Natural killer cell (primary cell): Measurements from ENCODE around the gene C12orf76. TPM values are rescaled to one million over a fixed set of nuclear protein-coding genes. Genes with fewer than 3 reads are reported as not detected.
"Not testable (repeated sequence)": the region's sequence is repeated elsewhere in the genome, so short reads cannot be mapped to it uniquely, and the experiment has no call there.

Source experiments
- ATAC-seq, 3 donors: fragments of 150-1000 bp in 2 of 3; fragments of 200-7000 bp in 1 of 3; cut with Tn5 transposase; 1 replicate in 1 of 3; 2 replicates in 2 of 3; pipeline ENCODE4 v1.10.0; 2021; ENCODE audit warnings: mild to moderate bottlenecking in 2 of 3, moderate library complexity in 2 of 3
- DNase-seq, 2 donors: peaks; one replicate each; pipeline versions ENCODE4 v3.0.0 to v3.0.0-alpha.2; 2013 to 2021; ENCODE audit warnings: mixed read lengths in 1 of 2
- H3K27ac ChIP-seq: one replicate; pipeline ENCODE4 v1.5.1; 2013; ENCODE audit warnings: mild to moderate bottlenecking, low read length
- H3K27me3 ChIP-seq: one replicate; pipeline ENCODE4 v1.6.1; 2013; ENCODE audit warnings: low read length; ENCODE audit not compliant: control insufficient read depth, insufficient read depth
- H3K36me3 ChIP-seq: one replicate; pipeline ENCODE4 v1.6.1; 2013; ENCODE audit warnings: low read length; ENCODE audit not compliant: control insufficient read depth, insufficient read depth
- H3K4me1 ChIP-seq: one replicate; pipeline ENCODE4 v1.6.1; 2013; ENCODE audit warnings: low read length; ENCODE audit not compliant: control insufficient read depth, insufficient read depth
- H3K4me3 ChIP-seq: one replicate; pipeline ENCODE4 v1.5.1; 2013; ENCODE audit warnings: low read length
- H3K9me3 ChIP-seq: one replicate; pipeline ENCODE4 v1.6.1; 2013; ENCODE audit warnings: low read length; ENCODE audit not compliant: control insufficient read depth, insufficient read depth
- H3K27ac Mint-ChIP-seq, 2 donors: one replicate each; pipeline ENCODE4 v1.8.0; 2022; ENCODE audit warnings: mild to moderate bottlenecking in 2 of 2, mixed read lengths in 2 of 2, moderate library complexity in 1 of 2
- H3K27me3 Mint-ChIP-seq, 2 donors: one replicate each; pipeline ENCODE4 v1.8.0; 2022; ENCODE audit warnings: low read depth in 2 of 2, mixed read lengths in 2 of 2
- H3K36me3 Mint-ChIP-seq: one replicate; pipeline ENCODE4 v1.8.0; 2022; ENCODE audit warnings: mixed read lengths
- H3K4me1 Mint-ChIP-seq, 2 donors: one replicate each; pipeline ENCODE4 v1.8.0; 2022; ENCODE audit warnings: mixed read lengths in 2 of 2
- H3K4me3 Mint-ChIP-seq: one replicate; pipeline ENCODE4 v1.8.0; 2022; ENCODE audit warnings: mild to moderate bottlenecking, moderate library complexity, mixed read lengths
- H3K9me3 Mint-ChIP-seq, 2 donors: one replicate each; pipeline ENCODE4 v1.8.0; 2022; ENCODE audit warnings: mixed read lengths in 2 of 2
- WGBS: methylation state at CpG from one replicate; pipeline ENCODE4 v1.1.7; 2013; ENCODE audit warnings: missing lambda C conversion rate; ENCODE audit not compliant: insufficient coverage; 5-methylcytosine and 5-hydroxymethylcytosine counted together
- intact Hi-C: fragments of 100-400 bp; cut with micrococcal nuclease; formaldehyde crosslinking; loops from one replicate; pipeline ENCODE4 v1.14.2; 2022
- total RNA-seq, 4 donors: library from RNA; stranded (reverse); fragments of 120-200 nt in 1 of 4; gene quantifications; one replicate each; pipeline versions ENCODE4 v1.2.3 to v1.2.4, GENCODE V29; 2013 to 2022
- TF ChIP-seq, protein P1 (sequence below): fragments of 200-600 bp; IDR thresholded peaks from one replicate; pipeline ENCODE4 v1.8.0; 2022; ENCODE audit warnings: antibody characterized with exemption

C12orf76 gene
- total RNA-seq, 3 donors from 2014 or later (not counting 1 experiment from before 2014, with no cell fraction given) = 9.9 to 12.1 (median 10.9) TPM

DNA sequence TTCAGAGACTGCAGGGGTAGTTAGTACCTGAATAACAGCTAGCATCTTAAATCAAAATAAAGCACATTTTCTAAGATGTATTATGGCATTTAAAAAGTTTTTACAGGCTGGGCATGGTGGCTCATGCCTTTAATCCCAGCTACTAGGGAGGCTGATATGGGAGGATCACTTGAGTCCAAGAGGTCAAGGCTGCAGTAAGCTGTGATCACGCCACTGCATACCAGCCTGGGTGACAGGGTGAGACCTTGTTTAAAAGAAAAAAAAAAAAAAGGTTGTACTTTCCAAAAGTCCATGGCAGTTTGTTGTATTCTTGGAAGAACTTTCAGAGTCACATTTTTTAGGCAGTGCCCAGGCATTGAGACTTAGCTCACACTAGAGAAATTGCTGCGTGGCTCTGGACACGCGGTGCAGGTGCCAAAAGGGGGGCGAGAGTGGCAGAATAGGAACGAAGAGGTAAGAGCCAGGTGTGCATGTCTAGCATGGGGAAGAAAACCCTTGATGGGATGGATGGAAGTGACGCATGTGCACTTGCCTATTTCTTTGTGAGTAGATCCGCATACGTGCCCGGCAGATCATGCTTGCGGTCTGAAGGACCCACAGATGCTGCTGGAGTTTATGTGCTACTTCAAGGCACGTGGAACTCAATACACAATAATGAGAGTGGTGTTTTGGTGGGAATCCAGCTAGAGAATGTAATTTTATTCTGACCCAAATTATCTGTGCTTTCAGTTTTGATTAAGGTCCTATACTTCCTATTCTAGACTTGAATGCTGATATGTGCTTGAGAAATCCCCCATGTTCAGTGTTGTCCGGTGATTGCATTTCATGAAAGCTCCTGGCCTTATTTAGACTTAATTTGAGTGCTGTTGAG lies 37.2 kb downstream of the C12orf76 start:
- Histone ChIP-seq H3K9me3 (no peaks in the 10 kb centered on the region), H3K27ac (peak overlapping the region; percentile 75), H3K27me3 (no peaks in the 10 kb centered on the region), H3K4me3 (peak overlapping the region; percentile 4), H3K4me1 (peaks cover 23% of the 10 kb centered on the region), H3K36me3 (peaks cover 9% of the 10 kb centered on the region)
- Mint-ChIP-seq H3K27ac (peak overlapping the region; percentile 15 to 58), H3K4me3 (no peak overlapping the region), H3K27me3 (no peaks in the 10 kb centered on the region), H3K36me3 (no peaks in the 10 kb centered on the region), H3K9me3 (no peaks in the 10 kb centered on the region), H3K4me1 (peaks cover 33 to 36% of the 10 kb centered on the region in 2 donors)
- DNase-seq (peak in 1 of 2 donors; percentile 53), ATAC-seq (peak in 1 of 3 donors; percentile 52)
- WGBS = 78% methylated on average over 13 of the region's 13 CpGs
- TF ChIP-seq, protein P1, sequence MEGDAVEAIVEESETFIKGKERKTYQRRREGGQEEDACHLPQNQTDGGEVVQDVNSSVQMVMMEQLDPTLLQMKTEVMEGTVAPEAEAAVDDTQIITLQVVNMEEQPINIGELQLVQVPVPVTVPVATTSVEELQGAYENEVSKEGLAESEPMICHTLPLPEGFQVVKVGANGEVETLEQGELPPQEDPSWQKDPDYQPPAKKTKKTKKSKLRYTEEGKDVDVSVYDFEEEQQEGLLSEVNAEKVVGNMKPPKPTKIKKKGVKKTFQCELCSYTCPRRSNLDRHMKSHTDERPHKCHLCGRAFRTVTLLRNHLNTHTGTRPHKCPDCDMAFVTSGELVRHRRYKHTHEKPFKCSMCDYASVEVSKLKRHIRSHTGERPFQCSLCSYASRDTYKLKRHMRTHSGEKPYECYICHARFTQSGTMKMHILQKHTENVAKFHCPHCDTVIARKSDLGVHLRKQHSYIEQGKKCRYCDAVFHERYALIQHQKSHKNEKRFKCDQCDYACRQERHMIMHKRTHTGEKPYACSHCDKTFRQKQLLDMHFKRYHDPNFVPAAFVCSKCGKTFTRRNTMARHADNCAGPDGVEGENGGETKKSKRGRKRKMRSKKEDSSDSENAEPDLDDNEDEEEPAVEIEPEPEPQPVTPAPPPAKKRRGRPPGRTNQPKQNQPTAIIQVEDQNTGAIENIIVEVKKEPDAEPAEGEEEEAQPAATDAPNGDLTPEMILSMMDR = no peak
- intact Hi-C loops = no loop called here

DNA sequence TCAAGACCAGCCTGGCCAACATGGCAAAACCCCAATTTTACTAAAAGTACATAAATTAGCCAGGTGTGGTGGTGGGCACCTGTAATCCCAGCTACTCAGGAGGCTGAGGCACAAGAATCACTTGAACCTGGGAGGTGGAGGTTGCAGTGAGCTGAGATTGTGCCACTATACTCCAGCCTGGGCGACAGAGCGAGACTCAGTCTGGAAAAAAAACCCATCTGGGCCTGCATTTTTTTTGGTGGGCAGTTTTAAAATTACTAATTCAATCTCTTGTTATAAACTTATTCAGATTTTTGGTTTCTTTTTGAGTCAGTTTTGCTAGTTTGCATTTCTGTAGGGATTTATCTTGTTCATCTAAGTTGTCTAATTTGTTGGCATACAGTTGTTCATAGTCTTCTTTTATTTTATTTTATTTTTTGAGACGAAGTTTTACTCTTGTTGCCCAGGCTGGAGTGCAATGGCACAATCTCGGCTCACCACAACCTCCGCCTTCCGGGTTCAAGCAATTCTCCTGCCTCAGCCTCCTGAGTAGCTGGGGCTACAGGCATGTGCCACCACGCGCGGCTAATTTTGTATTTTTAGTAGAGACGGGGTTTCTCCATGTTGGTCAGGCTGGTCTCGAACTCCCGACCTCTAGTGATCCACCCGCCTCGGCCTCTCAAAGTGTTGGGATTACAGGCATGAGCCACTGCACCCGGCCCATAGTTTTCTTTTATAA lies 39.5 kb downstream of the C12orf76 start:
- H3K27ac Mint-ChIP-seq, H3K9me3 ChIP-seq, DNase-seq, H3K27ac ChIP-seq, H3K4me3 Mint-ChIP-seq, H3K27me3 ChIP-seq, H3K27me3 Mint-ChIP-seq, H3K36me3 Mint-ChIP-seq, H3K4me3 ChIP-seq, intact Hi-C loops, H3K36me3 ChIP-seq, ATAC-seq, H3K9me3 Mint-ChIP-seq: not testable (repeated sequence)
- H3K4me1 ChIP-seq = peaks cover 31% of the 10 kb centered on the region
- peaks cover 35 to 39% of the 10 kb centered on the region in 2 donors for H3K4me1 Mint-ChIP-seq
- 84% methylated on average over 8 of the region's 15 CpGs for WGBS

DNA sequence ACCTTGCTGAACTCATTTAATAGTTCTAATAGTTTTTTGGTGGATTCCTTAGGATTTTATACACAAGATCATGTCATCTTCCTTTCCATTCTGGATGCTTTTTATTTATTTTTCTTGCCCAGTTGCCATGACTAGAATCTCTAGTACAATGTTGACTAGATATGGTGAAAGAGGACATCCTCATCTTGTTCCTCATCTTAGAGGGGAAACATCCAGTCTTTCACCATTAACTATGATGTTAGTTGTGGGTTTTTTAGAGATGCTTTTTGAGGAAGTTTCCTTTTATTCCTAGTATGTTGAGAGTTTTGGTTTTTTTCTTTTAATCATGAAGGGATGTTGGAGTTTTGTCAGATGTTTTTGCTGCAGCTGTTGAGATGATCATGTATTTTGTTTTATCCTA lies 40.4 kb downstream of the C12orf76 start:
- peak in 1 of 3 donors; percentile 60 for ATAC-seq
- Histone ChIP-seq H3K27me3 (no peaks in the 10 kb centered on the region), H3K36me3 (peaks cover 2% of the 10 kb centered on the region), H3K4me3 (no peak overlapping the region), H3K27ac (no peak overlapping the region), H3K9me3 (no peaks in the 10 kb centered on the region), H3K4me1 (peaks cover 37% of the 10 kb centered on the region)
- intact Hi-C loops = no loop called here
- no peaks in the 10 kb centered on the region for H3K9me3 Mint-ChIP-seq
- DNase-seq = no peak
- no peak overlapping the region for H3K4me3 Mint-ChIP-seq
- H3K27ac Mint-ChIP-seq = no peak overlapping the region
- TF ChIP-seq, protein P1 = no peak
- no peaks in the 10 kb centered on the region for H3K27me3 Mint-ChIP-seq
- H3K4me1 Mint-ChIP-seq = peaks cover 38 to 44% of the 10 kb centered on the region in 2 donors
- no peaks in the 10 kb centered on the region for H3K36me3 Mint-ChIP-seq

DNA sequence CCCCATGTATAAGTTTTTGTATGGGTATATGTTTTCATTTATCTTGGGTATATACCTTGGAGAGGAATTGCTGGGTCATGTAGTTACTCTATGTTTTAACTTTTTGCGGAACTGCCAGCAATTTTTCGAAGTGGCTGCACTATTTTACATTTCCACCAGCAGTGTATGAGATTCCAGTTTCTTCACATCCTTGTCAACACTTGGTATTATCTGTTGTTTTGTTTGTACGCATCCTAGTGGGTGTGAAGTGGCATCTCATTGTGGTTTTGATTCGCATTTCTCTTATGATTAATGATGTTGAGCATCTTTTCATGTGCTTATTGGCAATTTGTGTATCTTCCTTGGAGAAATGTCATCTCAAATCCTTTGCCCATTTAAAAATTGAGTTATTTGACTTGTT lies 42.2 kb downstream of the C12orf76 start:
- Histone ChIP-seq H3K4me3 (no peak overlapping the region), H3K27ac (no peak overlapping the region), H3K36me3 (peaks cover 2% of the 10 kb centered on the region), H3K27me3 (no peaks in the 10 kb centered on the region), H3K9me3 (no peaks in the 10 kb centered on the region), H3K4me1 (peaks cover 32% of the 10 kb centered on the region)
- Mint-ChIP-seq H3K36me3 (no peaks in the 10 kb centered on the region), H3K9me3 (no peaks in the 10 kb centered on the region), H3K4me1 (peaks cover 26 to 43% of the 10 kb centered on the region in 2 donors), H3K4me3 (no peak overlapping the region), H3K27me3 (no peaks in the 10 kb centered on the region), H3K27ac (peak overlapping the region in 1 of 2 donors; percentile 67)
- 80% methylated on average over 3 of the region's 4 CpGs for WGBS
- DNase-seq = no peak
- ATAC-seq = no peak
- intact Hi-C loops = no loop called here
- TF ChIP-seq, protein P1 = no peak
